SK-N-MC (cell line): ENCODE measurements around the gene TMEM242.

Source experiments
- DNase-seq: peaks from one replicate; pipeline ENCODE4 v3.0.0-alpha.2; 2011; ENCODE audit warnings: low read depth, low spot score
- H3K27ac ChIP-seq: fragments of 200-600 bp; sonication (generic); 2 replicates; pipeline ENCODE4 v1.5.1; 2016; ENCODE audit warnings: mixed run types
- H3K36me3 ChIP-seq: fragments of 200-600 bp; sonication (generic); 2 replicates; pipeline ENCODE4 v1.6.1; 2017; ENCODE audit warnings: antibody characterized with exemption, low read length, mixed read lengths; ENCODE audit not compliant: insufficient read depth
- H3K4me3 ChIP-seq: fragments of 200-600 bp; sonication (generic); 2 replicates; pipeline ENCODE4 v1.5.1; 2016
- H3K9ac ChIP-seq: fragments of 200-600 bp; sonication (generic); 2 replicates; pipeline ENCODE4 v1.8.0; 2017; ENCODE audit warnings: mixed run types, mixed read lengths; ENCODE audit not compliant: insufficient read length
- H3K9me3 ChIP-seq: fragments of 200-600 bp; sonication (generic); 2 replicates; pipeline ENCODE4 v1.6.1; 2017; ENCODE audit warnings: low read depth, mild to moderate bottlenecking, antibody characterized with exemption, low read length, moderate library complexity, mixed read lengths
- EZH2 ChIP-seq: fragments of 200-600 bp; sonication (generic); IDR thresholded peaks from one replicate; pipeline ENCODE4 v1.6.1; 2017; ENCODE audit warnings: antibody characterized with exemption
- FOXP2 ChIP-seq: optimal IDR thresholded peaks from 2 replicates; pipeline ENCODE3; 2011; ENCODE audit warnings: mild to moderate bottlenecking, moderate library complexity; ENCODE audit not compliant: insufficient read depth; ENCODE audit errors: extremely low read length, control extremely low read depth
- POLR2AphosphoS5 ChIP-seq: IDR thresholded peaks from 2 replicates; pipeline ENCODE4 v1.6.1; 2012; ENCODE audit warnings: mild to moderate bottlenecking, low read depth, low read length, borderline replicate concordance

Gene TMEM242

DNA sequence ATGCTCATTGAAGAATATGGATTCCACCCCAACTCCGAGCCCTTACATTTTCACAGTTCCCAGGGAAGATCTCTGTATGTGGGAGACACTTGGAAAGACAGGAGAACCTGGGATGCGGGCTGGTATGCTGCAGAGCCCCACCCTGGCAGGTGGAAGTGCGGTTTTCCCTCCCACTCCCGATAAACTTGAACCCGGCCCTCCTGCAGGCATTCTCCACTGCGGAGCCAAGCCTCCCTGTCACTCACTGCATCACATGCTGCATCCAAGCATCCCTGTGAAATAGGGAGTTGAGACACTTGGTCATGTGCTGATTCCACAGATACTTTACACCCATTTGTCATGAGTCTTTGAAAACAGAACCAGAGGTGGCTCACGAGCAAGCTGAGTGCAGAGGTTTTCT, 35.4 kb downstream of the TMEM242 start:
- TF ChIP-seq EZH2 (no peak), FOXP2 (no peak), POLR2AphosphoS5 (no peak)
- peaks cover 4% of the 10 kb centered on the region; the same call in 1 of the 2 replicates for H3K36me3 ChIP-seq
- H3K9ac ChIP-seq: no peak overlapping the region
- H3K9me3 ChIP-seq: no peaks in the 10 kb centered on the region
- no peak for DNase-seq
- H3K27ac ChIP-seq: no peak overlapping the region
- no peak overlapping the region for H3K4me3 ChIP-seq

DNA sequence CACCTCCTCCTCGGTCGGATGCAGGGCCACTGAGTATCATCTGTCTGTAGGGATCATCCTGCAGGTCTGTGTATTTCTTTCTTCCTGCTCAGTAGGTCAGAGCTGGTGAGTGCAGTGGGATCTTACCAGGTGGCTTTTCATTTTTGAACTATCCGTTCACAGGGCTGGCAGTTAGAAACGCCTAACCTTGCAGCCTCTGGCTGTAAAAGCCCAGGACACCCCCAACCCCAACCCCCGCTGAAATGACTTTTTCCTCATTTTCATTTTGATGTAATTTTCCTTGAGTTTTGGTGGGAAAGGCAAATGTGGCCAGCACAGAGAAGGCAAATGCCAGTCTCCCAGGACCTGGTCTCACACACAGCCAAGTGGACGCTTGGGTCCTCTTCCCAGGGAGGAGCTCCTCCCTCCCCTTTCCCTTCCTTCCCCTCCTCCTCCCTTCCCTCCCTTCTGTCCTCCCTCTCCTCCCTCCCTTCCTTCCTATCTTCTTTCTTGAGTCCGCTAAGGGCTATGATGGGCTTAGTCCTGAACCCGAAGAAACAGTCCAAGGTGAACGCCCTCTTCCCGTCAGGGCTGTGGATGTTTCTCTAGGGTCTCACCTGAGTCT, 36.0 kb downstream of the TMEM242 start:
- TF ChIP-seq POLR2AphosphoS5 (no peak), FOXP2 (no peak), EZH2 (no peak)
- peaks cover 4% of the 10 kb centered on the region; the same call in 1 of the 2 replicates for H3K36me3 ChIP-seq
- no peaks in the 10 kb centered on the region for H3K9me3 ChIP-seq
- no peak overlapping the region for H3K9ac ChIP-seq
- H3K4me3 ChIP-seq: no peak overlapping the region
- H3K27ac ChIP-seq: no peak overlapping the region
- no peak for DNase-seq

DNA sequence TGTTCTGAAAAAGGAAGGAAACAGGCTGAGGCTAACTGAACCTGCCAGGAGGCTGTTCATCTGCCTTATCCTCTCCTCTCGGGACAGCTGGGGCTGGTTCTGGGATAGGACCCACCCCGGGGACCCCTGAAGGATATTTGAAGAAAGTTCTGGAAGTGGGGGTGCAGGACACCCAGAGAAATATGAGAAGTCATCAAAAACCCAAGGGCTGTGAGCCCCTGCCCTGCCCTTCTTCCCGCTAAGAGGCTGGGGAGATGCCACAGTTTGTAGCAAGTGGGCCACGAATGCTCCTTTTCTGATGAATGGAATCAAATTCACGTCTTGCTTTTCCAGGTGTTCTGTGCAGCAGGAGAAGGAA, 37.9 kb downstream of the TMEM242 start:
- TF ChIP-seq FOXP2: no peak
- TF ChIP-seq EZH2: no peak
- TF ChIP-seq POLR2AphosphoS5: no peak
- Histone ChIP-seq H3K9ac (no peak overlapping the region), H3K27ac (no peak overlapping the region), H3K36me3 (0 out of 2 replicates have a peak, but pooled peaks cover 4% of the 10 kb centered on the region), H3K9me3 (no peaks in the 10 kb centered on the region), H3K4me3 (no peak overlapping the region)
- no peak for DNase-seq

DNA sequence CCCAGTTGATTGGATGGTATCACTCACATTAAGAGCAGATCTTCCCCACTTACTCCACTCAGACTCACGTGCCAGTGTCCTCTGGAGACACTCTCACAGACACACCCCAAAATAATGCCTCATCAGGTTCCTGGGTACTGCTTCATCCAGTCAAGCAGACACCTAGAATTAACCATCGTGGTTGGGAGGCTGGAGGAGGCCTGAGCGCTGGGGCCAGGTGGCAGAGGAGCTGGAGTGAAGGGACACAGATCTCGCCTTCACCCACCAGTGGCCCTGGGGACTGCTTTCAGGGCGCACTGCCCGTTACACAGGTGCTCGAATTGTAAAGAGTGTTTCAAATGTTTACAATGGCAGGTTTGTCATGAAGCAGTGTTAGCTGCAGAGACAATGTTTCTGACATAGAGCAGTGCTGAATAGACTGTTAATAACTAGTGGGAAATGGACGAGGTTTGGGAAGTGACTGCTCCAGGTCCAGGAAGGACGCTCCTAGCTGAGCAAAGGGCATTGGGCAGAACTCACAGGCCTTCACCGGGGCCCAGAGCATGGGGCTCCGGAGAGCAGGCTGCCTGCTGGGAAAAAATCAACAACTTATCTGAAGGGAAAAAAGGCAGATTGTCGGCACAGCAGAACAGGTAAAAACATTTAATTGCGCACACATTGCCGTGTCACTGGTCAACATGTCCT, 38.4 kb downstream of the TMEM242 start:
- no peak for DNase-seq
- H3K36me3 ChIP-seq: no peaks in the 10 kb centered on the region
- H3K9ac ChIP-seq: no peak overlapping the region
- H3K9me3 ChIP-seq: no peaks in the 10 kb centered on the region
- no peak overlapping the region for H3K27ac ChIP-seq
- no peak overlapping the region for H3K4me3 ChIP-seq
- TF ChIP-seq FOXP2 (no peak), EZH2 (no peak), POLR2AphosphoS5 (no peak)

DNA sequence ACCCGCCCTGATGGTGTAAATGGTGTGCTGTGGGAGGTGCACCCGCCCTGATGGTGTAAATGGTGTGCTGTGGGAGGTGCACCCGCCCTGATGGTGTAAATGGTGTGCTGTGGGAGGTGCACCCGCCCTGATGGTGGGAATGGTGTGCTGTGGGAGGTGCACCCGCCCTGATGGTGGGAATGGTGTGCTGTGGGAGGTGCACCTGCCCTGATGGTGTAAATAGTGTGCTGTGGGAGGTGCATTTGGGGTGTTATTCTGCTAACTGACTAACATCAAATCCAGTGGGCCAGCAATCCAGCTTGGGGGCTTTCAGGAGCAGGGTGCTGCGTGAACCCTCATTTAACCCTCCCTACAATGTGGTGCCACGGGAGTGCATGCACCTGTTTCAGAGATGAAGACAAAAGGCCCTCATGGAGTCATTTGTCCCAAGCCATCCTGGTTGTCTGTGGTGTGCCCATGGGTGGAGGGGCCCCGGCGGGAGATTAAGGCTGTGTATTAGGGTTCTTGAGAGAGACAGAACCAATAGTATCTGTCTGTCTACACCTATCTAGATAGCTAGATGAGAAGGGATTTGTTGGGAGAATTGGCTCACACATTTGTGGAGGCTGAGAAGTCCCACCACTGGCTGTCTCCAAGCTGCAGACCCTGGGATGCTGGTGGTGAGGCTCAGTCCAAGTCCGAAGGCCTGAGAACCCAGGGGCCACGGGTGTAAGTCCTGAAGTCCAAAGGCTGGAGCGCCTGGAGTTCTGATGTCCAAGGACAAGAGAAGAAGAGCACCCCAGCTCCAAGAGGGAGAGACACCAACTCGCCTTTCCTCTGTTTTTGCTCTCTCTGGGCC, 39.2 kb downstream of the TMEM242 start:
- H3K4me3 ChIP-seq: no peak overlapping the region
- no peak for TF ChIP-seq POLR2AphosphoS5
- no peak for TF ChIP-seq EZH2
- TF ChIP-seq FOXP2: no peak
- H3K27ac ChIP-seq: no peak overlapping the region
- H3K9me3 ChIP-seq: no peaks in the 10 kb centered on the region
- H3K36me3 ChIP-seq: no peaks in the 10 kb centered on the region
- DNase-seq: no peak
- no peak overlapping the region for H3K9ac ChIP-seq

DNA sequence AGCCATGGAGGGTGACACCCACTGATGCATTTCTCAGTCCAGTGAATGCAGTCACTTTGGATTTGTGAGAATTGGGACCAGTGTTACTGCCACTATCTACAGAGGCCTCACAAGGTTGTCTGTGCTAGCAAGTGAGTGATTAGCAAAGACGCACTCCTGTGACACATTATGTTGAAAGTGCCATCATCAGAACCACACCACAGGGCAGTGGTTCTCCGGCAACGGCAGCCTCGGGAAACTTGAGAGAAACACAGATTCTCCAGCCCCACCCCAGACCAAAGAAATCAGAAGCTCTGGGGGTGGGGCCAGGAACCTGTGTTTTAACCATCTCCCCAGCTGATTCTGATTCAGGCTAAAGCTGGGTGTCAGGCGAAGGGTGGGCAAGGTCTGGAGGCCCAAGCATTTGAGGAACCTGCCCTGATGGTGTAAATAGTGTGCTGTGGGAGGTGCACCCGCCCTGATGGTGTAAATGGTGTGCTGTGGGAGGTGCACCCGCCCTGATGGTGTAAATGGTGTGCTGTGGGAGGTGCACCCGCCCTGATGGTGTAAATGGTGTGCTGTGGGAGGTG, 39.9 kb downstream of the TMEM242 start:
- no peak for DNase-seq
- no peaks in the 10 kb centered on the region for H3K9me3 ChIP-seq
- no peaks in the 10 kb centered on the region for H3K36me3 ChIP-seq
- no peak overlapping the region for H3K27ac ChIP-seq
- no peak overlapping the region for H3K4me3 ChIP-seq
- H3K9ac ChIP-seq: no peak overlapping the region
- TF ChIP-seq POLR2AphosphoS5: no peak
- no peak for TF ChIP-seq EZH2
- TF ChIP-seq FOXP2: no peak

DNA sequence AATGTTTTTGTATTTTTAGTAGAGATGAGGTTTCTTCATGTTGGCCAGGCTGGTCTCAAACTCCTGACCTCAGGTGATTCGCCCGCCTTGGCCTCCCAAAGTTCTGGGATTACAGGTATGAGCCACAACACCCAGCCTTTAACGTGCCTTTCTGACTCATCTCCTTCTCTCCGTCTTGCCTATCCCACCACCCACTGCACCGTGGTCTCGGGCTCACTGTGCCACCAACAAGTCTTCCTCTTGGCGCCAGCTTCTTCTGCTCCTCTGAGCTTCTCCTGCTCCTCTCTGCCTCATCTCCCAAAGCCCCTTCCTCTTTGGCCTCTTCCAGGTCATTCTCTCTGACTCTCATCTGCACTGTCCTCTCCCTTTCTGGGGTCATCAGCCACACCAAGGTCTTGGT, 41.0 kb downstream of the TMEM242 start:
- no peaks in the 10 kb centered on the region for H3K9me3 ChIP-seq

DNA sequence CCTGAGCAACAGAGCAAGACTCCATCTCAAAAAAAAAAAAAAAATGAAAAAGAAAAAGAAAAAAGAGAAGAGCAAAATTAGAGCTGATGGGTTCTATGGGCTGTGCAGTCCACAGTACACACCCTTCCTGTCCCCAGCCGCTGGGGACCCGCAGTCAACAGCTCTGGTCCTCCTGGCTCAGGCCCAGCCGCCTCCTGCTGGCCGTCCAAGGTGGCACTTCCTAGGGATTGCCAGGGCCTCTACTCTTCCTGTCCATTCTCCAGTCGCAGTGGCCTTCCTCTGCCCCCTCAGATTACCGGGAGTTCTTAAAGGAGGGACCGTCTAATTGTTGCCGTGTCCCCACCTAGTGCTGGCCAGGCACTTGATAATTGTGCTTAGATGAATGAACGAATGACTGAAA, 41.7 kb downstream of the TMEM242 start:
- Histone ChIP-seq H3K4me3 (no peak overlapping the region), H3K9me3 (no peaks in the 10 kb centered on the region), H3K9ac (no peak overlapping the region), H3K27ac (no peak overlapping the region), H3K36me3 (no peaks in the 10 kb centered on the region)
- no peak for DNase-seq
- no peak for TF ChIP-seq FOXP2
- TF ChIP-seq EZH2: no peak
- no peak for TF ChIP-seq POLR2AphosphoS5

More for the DNA sequence above, 41.0 kb downstream of the TMEM242 start:
- no peak for TF ChIP-seq EZH2
- no peak for TF ChIP-seq FOXP2
- no peak for TF ChIP-seq POLR2AphosphoS5
- H3K9ac ChIP-seq: no peak overlapping the region
- H3K27ac ChIP-seq: no peak overlapping the region
- no peak for DNase-seq
- H3K36me3 ChIP-seq: no peaks in the 10 kb centered on the region
- H3K4me3 ChIP-seq: no peak overlapping the region
